Hepatocyte (in vitro differentiated cells): Measurements from ENCODE around the gene SNRPD2.

Source experiments
- CTCF ChIP-seq: fragments of 200-600 bp; sonication (generic); IDR thresholded peaks from 2 replicates; pipeline ENCODE4 v1.5.1; 2016; ENCODE audit warnings: antibody characterized with exemption, mild to moderate bottlenecking; ENCODE audit not compliant: poor library complexity
- EZH2 ChIP-seq: fragments of 200-600 bp; sonication (generic); IDR thresholded peaks from 2 replicates; pipeline ENCODE4 v1.6.1; 2016; ENCODE audit warnings: antibody characterized with exemption, mild to moderate bottlenecking, borderline replicate concordance
- EZH2phosphoT487 ChIP-seq: fragments of 200-600 bp; sonication (generic); IDR thresholded peaks from one replicate; pipeline ENCODE4 v1.6.1; 2018; ENCODE audit warnings: antibody characterized with exemption, mild to moderate bottlenecking, low read depth, moderate library complexity; ENCODE audit not compliant: unreplicated experiment, severe bottlenecking

- no peak for TF ChIP-seq EZH2
- TF ChIP-seq CTCF = no peak
- TF ChIP-seq EZH2phosphoT487 = no peak
Observed at GRCh38 chr19:45670670-45671453, 20.9 kb downstream of the SNRPD2 start.
